IMR-90 (cell line): ENCODE data around the gene CEMIP2. TPM values are rescaled to one million over a fixed set of nuclear protein-coding genes. Genes with fewer than 3 reads are reported as not detected.

Experiments used
- ATAC-seq: fragments of 200-7000 bp; cut with Tn5 transposase; 2 replicates; pipeline ENCODE4 v1.9.1; 2020; ENCODE audit warnings: low read depth, mild to moderate bottlenecking, moderate library complexity
- BruUV-seq: library from RNA; stranded (reverse); fragments of 400-500 nt; replicated peaks from 2 replicates; lab custom pipeline; 2021; lab: Mats Ljungman, UMichigan
- CTCF ChIA-PET: fragments of 300-600 bp; formaldehyde crosslinking; extraction: SDS; loops from one replicate; lab custom pipeline; 2021; ENCODE audit warnings: antibody characterized with exemption; lab: Yijun Ruan, JAX
- POLR2A ChIA-PET: fragments of 300-600 bp; sonication (Branson Sonifier 250); formaldehyde crosslinking; loops from one replicate; lab custom pipeline; 2022; ENCODE audit warnings: antibody characterized with exemption; ENCODE audit not compliant: unreplicated experiment; lab: Charles Lee
- DNase-seq: peaks from one replicate; pipeline ENCODE4 v3.0.0; 2013
- H2AFZ ChIP-seq: replicated peaks from 2 replicates; pipeline ENCODE3; 2013; ENCODE audit warnings: low read length, mild to moderate bottlenecking; ENCODE audit not compliant: poor library complexity
- H2AK5ac ChIP-seq: 2 replicates; pipeline ENCODE4 v1.6.1; 2013; ENCODE audit warnings: low read depth, low read length, inconsistent platforms
- H2AK9ac ChIP-seq: replicated peaks from 2 replicates; pipeline ENCODE3; 2013; ENCODE audit warnings: mild to moderate bottlenecking, low read depth, low read length, moderate library complexity; ENCODE audit not compliant: poor library complexity
- H2BK120ac ChIP-seq: 2 replicates; pipeline ENCODE4 v1.6.1; 2013; ENCODE audit warnings: low read depth, low read length, inconsistent platforms
- H2BK15ac ChIP-seq: 3 replicates; pipeline ENCODE4 v1.6.1; 2013; ENCODE audit warnings: low read depth, low read length, inconsistent platforms
- H2BK20ac ChIP-seq: 2 replicates; pipeline ENCODE4 v1.6.1; 2013; ENCODE audit warnings: low read depth, mild to moderate bottlenecking, inconsistent platforms, low read length, moderate library complexity
- H2BK5ac ChIP-seq: 2 replicates; pipeline ENCODE4 v1.6.1; 2013; ENCODE audit warnings: mild to moderate bottlenecking, low read depth, low read length, inconsistent platforms; ENCODE audit not compliant: poor library complexity, severe bottlenecking
- H3K14ac ChIP-seq: replicated peaks from 2 replicates; pipeline ENCODE4 v1.6.1; 2013; ENCODE audit warnings: low read depth, low read length, inconsistent platforms
- H3K18ac ChIP-seq: 2 replicates; pipeline ENCODE4 v1.6.1; 2013; ENCODE audit warnings: low read depth, low read length, control low read depth
- H3K23ac ChIP-seq: 2 replicates; pipeline ENCODE4 v1.6.1; 2013; ENCODE audit warnings: low read depth, low read length, inconsistent platforms
- H3K27ac ChIP-seq: 2 replicates; pipeline ENCODE4 v1.5.1; 2013; ENCODE audit warnings: mild to moderate bottlenecking, control low read depth, low read length; ENCODE audit not compliant: insufficient read depth
- H3K27me3 ChIP-seq: 2 replicates; pipeline ENCODE4 v1.6.1; 2013; ENCODE audit warnings: low read length; ENCODE audit not compliant: control insufficient read depth, insufficient read depth
- H3K36me3 ChIP-seq: 2 replicates; pipeline ENCODE4 v1.6.1; 2013; ENCODE audit warnings: low read length, mixed read lengths; ENCODE audit not compliant: control insufficient read depth, insufficient read depth
- H3K4ac ChIP-seq: 2 replicates; pipeline ENCODE4 v1.6.1; 2013; ENCODE audit warnings: low read depth, low read length, inconsistent platforms
- H3K4me1 ChIP-seq: 2 replicates; pipeline ENCODE4 v1.6.1; 2013; ENCODE audit warnings: low read length, mixed read lengths; ENCODE audit not compliant: control insufficient read depth, insufficient read depth
- H3K4me2 ChIP-seq: 2 replicates; pipeline ENCODE4 v1.6.1; 2013; ENCODE audit warnings: low read depth, mild to moderate bottlenecking, control low read depth, low read length, moderate library complexity
- H3K4me3 ChIP-seq: 2 replicates; pipeline ENCODE4 v1.5.1; 2013; ENCODE audit warnings: low read depth, mild to moderate bottlenecking, control low read depth, low read length, moderate library complexity; ENCODE audit not compliant: insufficient read depth
- H3K56ac ChIP-seq: 2 replicates; pipeline ENCODE4 v1.6.1; 2013; ENCODE audit warnings: low read length, inconsistent platforms; ENCODE audit not compliant: insufficient read depth; ENCODE audit errors: extremely low read depth
- H3K79me1 ChIP-seq, 2 experiments: 2 replicates each; pipeline ENCODE4 v1.6.1; 2013; ENCODE audit warnings: low read length in 2 of 2, inconsistent platforms in 1 of 2, low read depth in 1 of 2
- H3K9ac ChIP-seq: 2 replicates; pipeline ENCODE4 v1.6.1; 2013; ENCODE audit warnings: low read depth, low read length, control low read depth
- H3K9me1 ChIP-seq: 2 replicates; pipeline ENCODE4 v1.6.1; 2013; ENCODE audit warnings: low read length, inconsistent platforms; ENCODE audit not compliant: insufficient read depth
- H3K9me3 ChIP-seq: 2 replicates; pipeline ENCODE4 v1.6.1; 2013; ENCODE audit warnings: low read length; ENCODE audit not compliant: control insufficient read depth, insufficient read depth
- H4K20me1 ChIP-seq: 2 replicates; pipeline ENCODE4 v1.6.1; 2013; ENCODE audit warnings: low read length, inconsistent platforms; ENCODE audit not compliant: insufficient read depth
- H4K5ac ChIP-seq: 2 replicates; pipeline ENCODE4 v1.6.1; 2013; ENCODE audit warnings: mild to moderate bottlenecking, low read depth, low read length, control low read depth
- H4K8ac ChIP-seq, 2 experiments: 2 replicates each; pipeline ENCODE4 v1.6.1; 2013; ENCODE audit warnings: low read depth in 2 of 2, low read length in 2 of 2, control low read depth in 1 of 2, inconsistent platforms in 1 of 2
- H4K91ac ChIP-seq: 2 replicates; pipeline ENCODE4 v1.6.1; 2013; ENCODE audit warnings: low read depth, low read length, inconsistent platforms; ENCODE audit not compliant: insufficient read depth
- CEBPB ChIP-seq: IDR thresholded peaks from 2 replicates; pipeline ENCODE4 v1.6.1; 2012; ENCODE audit warnings: low read depth, low read length, improper control_type of control experiment
- CHD1 ChIP-seq: IDR thresholded peaks from 2 replicates; pipeline ENCODE4 v1.6.1; 2012; ENCODE audit warnings: low read depth, low read length, improper control_type of control experiment
- ELK1 ChIP-seq: fragments of 150-350 bp; IDR thresholded peaks from 2 replicates; pipeline ENCODE4 v1.6.1; 2016; ENCODE audit warnings: low read depth, mild to moderate bottlenecking, low read length, moderate library complexity, borderline replicate concordance
- FOS ChIP-seq: fragments of 150-350 bp; IDR thresholded peaks from 2 replicates; pipeline ENCODE4 v1.6.1; 2016; ENCODE audit warnings: low read depth, low read length
- MAZ ChIP-seq: IDR thresholded peaks from 2 replicates; pipeline ENCODE4 v1.6.1; 2012; ENCODE audit warnings: low read depth, mild to moderate bottlenecking, low read length, improper control_type of control experiment, moderate library complexity, borderline replicate concordance
- MXI1 ChIP-seq: IDR thresholded peaks from 2 replicates; pipeline ENCODE4 v1.6.1; 2012; ENCODE audit warnings: low read depth, mild to moderate bottlenecking, low read length, moderate library complexity, borderline replicate concordance
- NFE2L2 ChIP-seq: fragments of 150-350 bp; IDR thresholded peaks from 2 replicates; pipeline ENCODE4 v1.6.1; 2016; ENCODE audit warnings: low read depth, mild to moderate bottlenecking, low read length
- POLR2A ChIP-seq: IDR thresholded peaks from 2 replicates; pipeline ENCODE4 v1.6.1; 2012; ENCODE audit warnings: mild to moderate bottlenecking, low read depth, low read length
- RAD21 ChIP-seq: IDR thresholded peaks from 2 replicates; pipeline ENCODE4 v1.6.1; 2012; ENCODE audit warnings: low read length, improper control_type of control experiment
- RCOR1 ChIP-seq: IDR thresholded peaks from 2 replicates; pipeline ENCODE4 v1.6.1; 2012; ENCODE audit warnings: mild to moderate bottlenecking, low read length, improper control_type of control experiment; ENCODE audit not compliant: insufficient replicate concordance
- RFX5 ChIP-seq: IDR thresholded peaks from 2 replicates; pipeline ENCODE4 v1.8.0; 2012; ENCODE audit warnings: low read depth, mild to moderate bottlenecking, low read length, moderate library complexity
- SMC3 ChIP-seq: fragments of 150-350 bp; IDR thresholded peaks from 2 replicates; pipeline ENCODE4 v1.6.1; 2016; ENCODE audit warnings: low read depth, mild to moderate bottlenecking, antibody characterized with exemption, low read length, moderate library complexity
- WGBS, 2 experiments: methylation state at CpG; one replicate each; pipeline versions ENCODE4 v1.1.5 to v1.1.7; 2013; ENCODE audit warnings: missing lambda C conversion rate in 2 of 2; ENCODE audit not compliant: insufficient read length in 1 of 2; ENCODE audit errors: extremely low coverage in 2 of 2; 5-methylcytosine and 5-hydroxymethylcytosine counted together
- dilution Hi-C: fragments of 300-500 bp; cut with HindIII; formaldehyde crosslinking; loops from one replicate; pipeline ENCODE4 v1.14.3; 2018; ENCODE audit warnings: low sequenced_read_pairs; ENCODE audit not compliant: unreplicated experiment
- in situ Hi-C: fragments of 300-500 bp; cut with MboI; formaldehyde crosslinking; loops from 3 replicates; pipeline ENCODE4 v1.14.3; 2019; ENCODE audit warnings: low sequenced_read_pairs, inconsistent platforms, mixed read lengths
- intact Hi-C: fragments of 100-400 bp; cut with micrococcal nuclease; formaldehyde crosslinking; loops from 2 replicates; pipeline ENCODE4 v1.10.0; 2022
- polyA plus RNA-seq, 3 experiments: library from polyadenylated mRNA; depleted of rRNA; stranded (reverse); fragments of >200 nt; gene quantifications; 2 replicates each; pipeline ENCODE4 v1.2.3, GENCODE V29; 2012; ENCODE audit warnings: low replicate concordance in 1 of 3
- total RNA-seq: library from RNA; depleted of rRNA; stranded (reverse); fragments of >200 nt; gene quantifications from 2 replicates; pipeline ENCODE4 v1.2.3, GENCODE V29; 2012
- TF ChIP-seq, protein P1 (sequence below): fragments of 150-350 bp; IDR thresholded peaks from 2 replicates; pipeline ENCODE4 v1.6.1; 2017; ENCODE audit warnings: mild to moderate bottlenecking, antibody characterized with exemption, low read length, low read depth
- TF ChIP-seq, protein P2 (sequence below): conservative IDR thresholded peaks from 2 replicates; pipeline ENCODE4 v1.5.1; 2012; ENCODE audit warnings: mild to moderate bottlenecking, low read depth, low read length, improper control_type of control experiment

CEMIP2 gene
- total and polyA plus RNA-seq, 2 of the 4 experiments (the other 2 are of a cell fraction), result 65.2 to 67.4 TPM

DNA sequence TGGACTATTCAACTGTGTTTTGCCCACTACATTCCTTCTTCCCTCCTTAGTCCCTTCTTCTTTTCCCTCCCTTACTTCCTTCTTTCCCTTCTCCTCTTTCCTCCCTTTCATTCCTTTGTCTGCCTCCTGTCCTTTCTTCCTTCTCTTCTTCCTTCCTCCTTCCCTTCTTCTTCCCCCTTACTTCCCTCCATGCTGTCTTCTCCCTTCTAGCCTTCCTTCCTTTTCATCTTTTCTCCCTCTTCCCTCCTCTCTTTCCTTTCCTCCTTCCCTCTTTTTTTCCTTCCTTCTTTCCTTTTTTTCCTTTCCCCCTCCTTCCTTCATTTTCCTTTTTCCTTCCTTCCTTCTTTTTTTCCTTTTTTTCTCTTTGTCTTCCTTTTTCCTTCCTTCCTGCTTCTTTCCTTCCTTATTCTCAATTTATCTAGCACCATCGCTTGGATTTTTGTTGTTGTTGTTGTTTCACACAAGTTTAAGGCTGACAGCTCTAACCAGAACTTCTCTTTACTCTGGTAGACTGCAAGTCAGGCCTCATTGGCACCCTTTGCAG lies 123.4 kb downstream of the CEMIP2 start:
- H2BK20ac ChIP-seq, result no peak overlapping the region
- H3K36me3 ChIP-seq, result no peaks in the 10 kb centered on the region
- no peaks in the 10 kb centered on the region for H3K79me1 ChIP-seq
- no peak overlapping the region for H2BK15ac ChIP-seq
- no peak overlapping the region for H3K4me2 ChIP-seq
- H4K91ac ChIP-seq, result no peak overlapping the region
- no peak overlapping the region for H2BK120ac ChIP-seq
- H3K9ac ChIP-seq, result no peak overlapping the region
- H3K27ac ChIP-seq, result no peak overlapping the region
- 0 out of 2 replicates have a peak, but pooled peaks cover 2% of the 10 kb centered on the region for H3K4me1 ChIP-seq
- no peak overlapping the region for H3K56ac ChIP-seq
- TF ChIP-seq CEBPB, result no peak
- TF ChIP-seq CHD1, result no peak
- TF ChIP-seq ELK1, result no peak
- TF ChIP-seq RFX5, result no peak
- no peak for TF ChIP-seq RCOR1
- no peak for TF ChIP-seq RAD21
- no peak for TF ChIP-seq MXI1
- TF ChIP-seq POLR2A, result no peak
- TF ChIP-seq, protein P1, sequence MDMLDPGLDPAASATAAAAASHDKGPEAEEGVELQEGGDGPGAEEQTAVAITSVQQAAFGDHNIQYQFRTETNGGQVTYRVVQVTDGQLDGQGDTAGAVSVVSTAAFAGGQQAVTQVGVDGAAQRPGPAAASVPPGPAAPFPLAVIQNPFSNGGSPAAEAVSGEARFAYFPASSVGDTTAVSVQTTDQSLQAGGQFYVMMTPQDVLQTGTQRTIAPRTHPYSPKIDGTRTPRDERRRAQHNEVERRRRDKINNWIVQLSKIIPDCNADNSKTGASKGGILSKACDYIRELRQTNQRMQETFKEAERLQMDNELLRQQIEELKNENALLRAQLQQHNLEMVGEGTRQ, result no peak
- no peak for TF ChIP-seq MAZ
- TF ChIP-seq FOS, result no peak
- no peak for TF ChIP-seq SMC3
- TF ChIP-seq, protein P2, sequence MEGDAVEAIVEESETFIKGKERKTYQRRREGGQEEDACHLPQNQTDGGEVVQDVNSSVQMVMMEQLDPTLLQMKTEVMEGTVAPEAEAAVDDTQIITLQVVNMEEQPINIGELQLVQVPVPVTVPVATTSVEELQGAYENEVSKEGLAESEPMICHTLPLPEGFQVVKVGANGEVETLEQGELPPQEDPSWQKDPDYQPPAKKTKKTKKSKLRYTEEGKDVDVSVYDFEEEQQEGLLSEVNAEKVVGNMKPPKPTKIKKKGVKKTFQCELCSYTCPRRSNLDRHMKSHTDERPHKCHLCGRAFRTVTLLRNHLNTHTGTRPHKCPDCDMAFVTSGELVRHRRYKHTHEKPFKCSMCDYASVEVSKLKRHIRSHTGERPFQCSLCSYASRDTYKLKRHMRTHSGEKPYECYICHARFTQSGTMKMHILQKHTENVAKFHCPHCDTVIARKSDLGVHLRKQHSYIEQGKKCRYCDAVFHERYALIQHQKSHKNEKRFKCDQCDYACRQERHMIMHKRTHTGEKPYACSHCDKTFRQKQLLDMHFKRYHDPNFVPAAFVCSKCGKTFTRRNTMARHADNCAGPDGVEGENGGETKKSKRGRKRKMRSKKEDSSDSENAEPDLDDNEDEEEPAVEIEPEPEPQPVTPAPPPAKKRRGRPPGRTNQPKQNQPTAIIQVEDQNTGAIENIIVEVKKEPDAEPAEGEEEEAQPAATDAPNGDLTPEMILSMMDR, result no peak
- TF ChIP-seq NFE2L2, result no peak
- H3K23ac ChIP-seq, result no peak overlapping the region
- H2AK9ac ChIP-seq, result no peak overlapping the region
- no peak overlapping the region for H3K18ac ChIP-seq
- H4K20me1 ChIP-seq, result no peaks in the 10 kb centered on the region
- no peak overlapping the region for H4K5ac ChIP-seq
- ChIA-PET CTCF (interaction anchor here (1.3 kb wide), 1 partner anchor 12 kb away, joined by 4 read pairs; no protein-coding TSS in a partner anchor), POLR2A (no interaction called here)
- no CpG with 5 or more reads among the region's 1 CpG for WGBS, 2 experiments
- H2AFZ ChIP-seq, result no peak overlapping the region
- intact Hi-C loops (no loop called here), dilution Hi-C loops (no loop called here), in situ Hi-C loops (no loop called here)
- no peak overlapping the region for H2BK5ac ChIP-seq
- H3K27me3 ChIP-seq, result peaks cover 4% of the 10 kb centered on the region; the same call in 1 of the 2 replicates
- no peak overlapping the region for H4K8ac ChIP-seq
- no peak overlapping the region for H3K14ac ChIP-seq
- H3K4me3 ChIP-seq, result no peak overlapping the region
- H3K9me1 ChIP-seq, result no peaks in the 10 kb centered on the region
- BruUV-seq, result no TSS peak
- H3K9me3 ChIP-seq, result no peaks in the 10 kb centered on the region
- DNase-seq (no peak), ATAC-seq (no peak)
- H3K4ac ChIP-seq, result no peak overlapping the region
- no peak overlapping the region; the same call in 1 of the 2 replicates for H2AK5ac ChIP-seq
